Neuron (in vitro differentiated cells): Measurements from ENCODE around the gene GNAL.
"Not testable (repeated sequence)": the region's sequence is repeated elsewhere in the genome, so short reads cannot be mapped to it uniquely, and the experiment has no call there.

ENCODE experiments used
- H2AFZ ChIP-seq: one replicate; pipeline ENCODE4 v1.6.1; 2013; ENCODE audit warnings: low read depth, mild to moderate bottlenecking, inconsistent platforms, low read length, moderate library complexity
- H3K27me3 ChIP-seq: one replicate; pipeline ENCODE4 v1.6.1; 2013; ENCODE audit warnings: low read length; ENCODE audit not compliant: insufficient read depth
- H3K36me3 ChIP-seq: one replicate; pipeline ENCODE4 v1.6.1; 2013; ENCODE audit warnings: low read length; ENCODE audit not compliant: insufficient read depth
- H3K4me1 ChIP-seq: one replicate; pipeline ENCODE4 v1.6.1; 2013; ENCODE audit warnings: low read length; ENCODE audit not compliant: insufficient read depth
- H3K4me3 ChIP-seq: 2 replicates; pipeline ENCODE4 v1.5.1; 2013; ENCODE audit warnings: mild to moderate bottlenecking, low read length, moderate library complexity
- H3K9me3 ChIP-seq: one replicate; pipeline ENCODE4 v1.6.1; 2013; ENCODE audit warnings: low read length

The GNAL gene

GRCh38 chr18:11672846-11673454, 16.1 kb upstream of the GNAL start:
- Histone ChIP-seq H3K4me3 (no peak overlapping the region), H3K27me3 (peaks cover 17% of the 10 kb centered on the region), H3K36me3 (no peaks in the 10 kb centered on the region), H3K4me1 (no peaks in the 10 kb centered on the region), H3K9me3 (peaks cover 2% of the 10 kb centered on the region), H2AFZ (no peak overlapping the region)

- peaks cover 17% of the 10 kb centered on the region for H3K27me3 ChIP-seq
- H3K9me3 ChIP-seq = peaks cover 2% of the 10 kb centered on the region
- no peak overlapping the region for H3K4me3 ChIP-seq
- no peaks in the 10 kb centered on the region for H3K36me3 ChIP-seq
- H3K4me1 ChIP-seq = no peaks in the 10 kb centered on the region
- H2AFZ ChIP-seq = no peak overlapping the region
These were observed 15.5 kb upstream of the GNAL start for GRCh38 chr18:11673560-11673959.

DNA sequence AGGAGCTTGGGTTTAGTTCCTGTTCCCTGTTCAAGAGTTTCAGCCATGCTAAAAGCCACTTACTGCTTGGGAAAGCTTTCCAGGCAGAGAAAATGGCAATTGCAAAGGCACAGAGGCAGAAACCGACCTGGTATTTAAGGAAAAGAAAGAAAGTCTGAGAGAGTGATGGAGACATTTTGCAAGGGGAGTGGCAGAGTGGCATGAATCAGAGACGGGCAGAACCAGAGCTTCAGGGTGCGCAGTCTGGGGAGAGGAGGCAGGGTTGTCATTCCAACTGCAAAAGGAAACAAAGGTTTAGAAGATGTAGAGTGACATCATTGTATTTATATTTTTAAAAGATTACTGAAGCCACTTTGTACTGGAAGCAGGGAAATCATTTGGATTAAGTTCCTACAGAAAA, 14.9 kb upstream of the GNAL start:
- H3K27me3 ChIP-seq = peaks cover 17% of the 10 kb centered on the region

DNA sequence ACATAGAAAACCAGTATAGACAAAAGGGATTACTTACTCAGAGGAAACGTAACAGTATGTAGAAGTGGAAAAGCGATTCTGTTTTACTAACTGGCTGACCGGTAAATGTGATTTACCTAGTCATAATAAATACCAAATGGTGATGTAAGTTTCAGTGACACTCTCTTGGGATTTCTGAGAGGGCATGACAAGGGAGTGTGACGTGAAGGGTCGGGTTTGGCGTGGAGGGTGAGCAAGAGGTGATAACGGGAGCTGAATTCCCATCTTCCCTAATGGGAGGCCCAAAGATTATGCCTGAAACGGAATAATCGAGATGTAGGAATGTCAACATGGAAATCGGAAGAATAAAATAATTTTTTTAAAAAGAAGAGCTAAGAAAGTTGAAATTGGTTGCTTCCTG, 12.7 kb upstream of the GNAL start:
- H3K4me1 ChIP-seq = no peaks in the 10 kb centered on the region
- H3K4me3 ChIP-seq = no peak overlapping the region
- no peaks in the 10 kb centered on the region for H3K36me3 ChIP-seq
- no peak overlapping the region for H2AFZ ChIP-seq
- peaks cover 19% of the 10 kb centered on the region for H3K27me3 ChIP-seq
- H3K9me3 ChIP-seq = peaks cover 2% of the 10 kb centered on the region

More for the DNA sequence above, 14.9 kb upstream of the GNAL start:
- Histone ChIP-seq H3K4me1 (no peaks in the 10 kb centered on the region), H3K9me3 (peaks cover 2% of the 10 kb centered on the region), H3K36me3 (no peaks in the 10 kb centered on the region), H3K4me3 (no peak overlapping the region), H2AFZ (no peak overlapping the region)

DNA sequence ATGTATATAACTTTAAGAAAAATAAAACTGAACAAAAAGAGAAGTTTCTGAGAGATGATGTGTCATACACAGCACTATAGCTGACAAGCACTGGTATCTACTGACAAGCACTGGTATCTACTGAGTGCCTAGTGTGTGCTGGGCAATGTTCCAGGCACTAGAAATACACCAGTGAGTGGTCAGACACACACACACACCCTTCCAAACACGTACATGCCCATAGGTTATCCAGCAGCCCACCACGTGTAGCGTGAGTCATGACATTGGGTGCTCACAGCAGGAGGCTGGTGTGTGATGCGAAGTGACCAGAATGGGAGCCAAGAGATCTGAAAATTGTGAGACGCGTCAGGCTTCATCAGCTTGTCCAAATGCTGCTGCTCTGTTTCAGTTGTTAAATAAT, 12.2 kb upstream of the GNAL start:
- H3K4me3 ChIP-seq = no peak overlapping the region
- H2AFZ ChIP-seq = no peak overlapping the region
- no peaks in the 10 kb centered on the region for H3K36me3 ChIP-seq
- H3K9me3 ChIP-seq = peaks cover 2% of the 10 kb centered on the region
- peaks cover 19% of the 10 kb centered on the region for H3K27me3 ChIP-seq
- no peaks in the 10 kb centered on the region for H3K4me1 ChIP-seq

- no peaks in the 10 kb centered on the region for H3K4me1 ChIP-seq
These were observed 10.9 kb upstream of the GNAL start for GRCh38 chr18:11678211-11678610.

DNA sequence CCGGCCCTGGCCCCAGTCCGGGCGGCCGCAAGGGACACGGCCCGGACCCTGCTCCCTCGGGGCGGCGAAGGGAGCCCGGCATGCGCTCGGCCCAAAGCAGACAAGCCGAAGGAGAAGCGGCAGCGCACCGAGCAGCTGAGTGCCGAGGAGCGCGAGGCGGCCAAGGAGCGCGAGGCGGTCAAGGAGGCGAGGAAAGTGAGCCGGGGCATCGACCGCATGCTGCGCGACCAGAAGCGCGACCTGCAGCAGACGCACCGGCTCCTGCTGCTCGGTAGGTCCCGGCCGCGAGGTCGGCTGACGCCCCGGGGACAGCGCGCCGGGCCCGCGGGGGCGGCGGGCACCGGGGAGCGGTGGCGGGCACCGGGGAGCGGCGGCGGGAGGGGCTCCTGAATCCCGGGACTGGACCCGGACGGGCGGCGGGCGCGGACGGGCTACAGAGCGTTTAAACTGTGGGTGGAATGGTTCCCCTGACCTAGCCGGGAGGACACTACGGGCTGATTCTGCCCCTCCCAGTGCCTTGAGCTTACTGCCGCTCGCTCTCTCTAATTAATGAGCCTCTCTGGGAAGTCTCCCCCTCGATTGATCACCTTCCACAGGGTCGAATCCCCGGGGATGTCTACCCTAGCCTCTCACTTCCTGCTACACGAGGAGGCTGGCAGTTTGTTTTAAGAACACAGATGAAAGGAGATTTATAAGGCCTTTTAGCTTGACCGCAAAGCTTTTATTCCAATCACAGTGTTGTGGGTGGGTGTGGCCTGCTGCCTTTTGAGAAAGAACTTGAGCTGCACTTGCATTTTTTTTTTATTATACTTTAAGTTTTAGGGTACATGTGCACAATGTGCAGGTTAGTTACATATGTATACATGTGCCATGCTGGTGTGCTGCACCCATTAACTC, 853 bp downstream of the GNAL start:
- Histone ChIP-seq H3K4me3 (peak overlapping the region; percentile 80), H2AFZ (peak overlapping the region; percentile 97), H3K4me1 (peaks cover 3% of the 10 kb centered on the region), H3K9me3 (no peaks in the 10 kb centered on the region), H3K27me3 (peaks cover 4% of the 10 kb centered on the region), H3K36me3 (no peaks in the 10 kb centered on the region)

More at GRCh38 chr18:11678211-11678610, 10.9 kb upstream of the GNAL start:
- Histone ChIP-seq H3K27me3 (peaks cover 12% of the 10 kb centered on the region), H3K4me3 (no peak overlapping the region), H3K9me3 (peaks cover 2% of the 10 kb centered on the region), H2AFZ (no peak overlapping the region), H3K36me3 (no peaks in the 10 kb centered on the region)

DNA sequence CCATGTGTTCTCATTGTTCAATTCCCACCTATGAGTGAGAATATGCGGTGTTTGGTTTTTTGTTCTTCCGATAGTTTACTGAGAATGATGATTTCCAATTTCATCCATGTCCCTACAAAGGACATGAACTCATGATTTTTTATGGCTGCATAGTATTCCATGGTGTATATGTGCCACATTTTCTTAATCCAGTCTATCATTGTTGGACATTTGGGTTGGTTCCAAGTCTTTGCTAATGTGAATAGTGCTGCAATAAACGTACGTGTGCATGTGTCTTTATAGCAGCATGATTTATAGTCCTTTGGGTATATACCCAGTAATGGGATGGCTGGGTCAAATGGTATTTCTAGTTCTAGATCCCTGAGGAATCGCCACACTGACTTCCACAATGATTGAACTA, 1.6 kb downstream of the GNAL start:
- not testable (repeated sequence) for H3K9me3 ChIP-seq, H3K4me3 ChIP-seq, H3K36me3 ChIP-seq, H3K27me3 ChIP-seq, H2AFZ ChIP-seq, H3K4me1 ChIP-seq

- H3K36me3 ChIP-seq = no peaks in the 10 kb centered on the region
- no peak overlapping the region for H2AFZ ChIP-seq
- no peaks in the 10 kb centered on the region for H3K4me1 ChIP-seq
- H3K9me3 ChIP-seq = no peaks in the 10 kb centered on the region
- H3K27me3 ChIP-seq = no peaks in the 10 kb centered on the region
- H3K4me3 ChIP-seq = no peak overlapping the region
These were observed 6.7 kb downstream of the GNAL start for GRCh38 chr18:11695736-11696135.

- H3K36me3 ChIP-seq = no peaks in the 10 kb centered on the region
- no peaks in the 10 kb centered on the region for H3K9me3 ChIP-seq
- no peaks in the 10 kb centered on the region for H3K27me3 ChIP-seq
- no peak overlapping the region for H3K4me3 ChIP-seq
- H2AFZ ChIP-seq = no peak overlapping the region
- no peaks in the 10 kb centered on the region for H3K4me1 ChIP-seq
These were observed 7.4 kb downstream of the GNAL start for GRCh38 chr18:11696451-11696850.

DNA sequence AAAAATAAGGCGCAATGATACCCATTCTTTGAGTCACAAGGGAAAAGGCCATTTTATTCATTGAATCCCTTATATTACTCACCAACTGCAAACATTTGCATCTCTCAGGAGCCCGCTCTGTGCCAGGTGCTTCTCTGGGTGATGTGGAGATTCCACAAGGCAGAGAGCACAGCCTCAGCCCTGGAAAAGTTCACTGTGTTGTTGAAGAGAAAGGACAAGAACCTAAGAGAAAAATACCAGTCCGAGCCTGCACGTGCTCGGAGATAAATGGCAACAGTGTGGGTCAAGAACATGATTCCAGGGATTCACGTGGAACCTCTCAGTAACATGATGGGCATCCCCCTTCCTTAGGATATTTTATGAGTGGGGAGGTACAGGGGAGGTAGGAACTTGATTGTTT, 11.8 kb downstream of the GNAL start:
- Histone ChIP-seq H2AFZ (no peak overlapping the region), H3K36me3 (no peaks in the 10 kb centered on the region), H3K4me1 (no peaks in the 10 kb centered on the region), H3K27me3 (no peaks in the 10 kb centered on the region), H3K4me3 (no peak overlapping the region), H3K9me3 (no peaks in the 10 kb centered on the region)

- Histone ChIP-seq H3K4me1 (no peaks in the 10 kb centered on the region), H3K27me3 (no peaks in the 10 kb centered on the region), H2AFZ (no peak overlapping the region)
These were observed 21.5 kb downstream of the GNAL start for GRCh38 chr18:11710578-11710977.

DNA sequence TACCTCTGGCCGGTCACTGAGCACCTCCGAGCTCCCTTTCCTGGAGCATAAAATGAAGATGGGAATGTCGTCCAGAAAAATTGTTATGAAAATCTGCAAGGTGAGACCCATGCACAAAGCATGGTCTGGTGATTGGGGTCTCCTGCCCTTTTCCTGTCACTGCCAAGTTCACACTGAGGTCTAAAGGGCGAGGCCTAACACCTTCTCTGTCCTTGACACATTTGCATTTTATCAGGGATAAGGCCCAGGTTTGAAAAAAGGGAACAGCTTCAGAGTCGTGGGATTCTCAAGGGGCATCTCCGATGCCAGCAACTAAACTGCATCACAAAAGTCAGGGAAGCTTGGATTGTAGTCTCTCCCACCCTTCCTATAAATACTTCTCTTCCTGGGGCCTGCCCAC, 24.7 kb downstream of the GNAL start:
- H3K36me3 ChIP-seq = no peaks in the 10 kb centered on the region
- H3K4me1 ChIP-seq = no peaks in the 10 kb centered on the region
- no peaks in the 10 kb centered on the region for H3K27me3 ChIP-seq
- no peak overlapping the region for H3K4me3 ChIP-seq
- H3K9me3 ChIP-seq = no peaks in the 10 kb centered on the region
- H2AFZ ChIP-seq = no peak overlapping the region

More at GRCh38 chr18:11710578-11710977, 21.5 kb downstream of the GNAL start:
- H3K9me3 ChIP-seq = no peaks in the 10 kb centered on the region
- no peaks in the 10 kb centered on the region for H3K36me3 ChIP-seq
- H3K4me3 ChIP-seq = no peak overlapping the region
